Activated T-cell treated with anti-CD3 and anti-CD28 coated beads, Interleukin-2, amount 50 U/mL, for 48 hours (primary cell): ENCODE data around the gene SEC16B.

Source experiments
- DNase-seq, 2 experiments: peaks; one replicate each; pipeline ENCODE4 v3.0.0-alpha.2; 2020

The SEC16B gene

GRCh38 chr1:177941976-177942375 is 27.9 kb downstream of the SEC16B start:
- DNase-seq: no peak

- no peak for DNase-seq
Observed at GRCh38 chr1:177940682-177941081, 29.2 kb downstream of the SEC16B start.

- DNase-seq: no peak
Observed at GRCh38 chr1:177937931-177938330, 31.9 kb downstream of the SEC16B start.

GRCh38 chr1:177937174-177937770 is 32.6 kb downstream of the SEC16B start:
- DNase-seq: no peak

GRCh38 chr1:177935638-177936415 is 34.0 kb downstream of the SEC16B start:
- no peak for DNase-seq

GRCh38 chr1:177934927-177935326 is 34.9 kb downstream of the SEC16B start:
- DNase-seq: no peak

- DNase-seq: no peak
Observed at GRCh38 chr1:177934461-177934860, 35.4 kb downstream of the SEC16B start.

GRCh38 chr1:177933881-177934280 is 36.0 kb downstream of the SEC16B start:
- DNase-seq: no peak

- no peak for DNase-seq
Observed at GRCh38 chr1:177932123-177932522, 37.7 kb downstream of the SEC16B start.

- DNase-seq: no peak
Observed at GRCh38 chr1:177928952-177929351, 40.9 kb downstream of the SEC16B start.

- no peak for DNase-seq
Observed at GRCh38 chr1:177928194-177928593, 41.7 kb downstream of the SEC16B start.

- DNase-seq: no peak
Observed at GRCh38 chr1:177927021-177927596, 42.7 kb downstream of the SEC16B start.

- no peak for DNase-seq
Observed at GRCh38 chr1:177926201-177926600, 43.7 kb downstream of the SEC16B start.

GRCh38 chr1:177925006-177925405 is 44.9 kb downstream of the SEC16B start:
- DNase-seq: no peak

- DNase-seq: no peak
Observed at GRCh38 chr1:177923441-177923840, 46.4 kb downstream of the SEC16B start.

GRCh38 chr1:177922209-177922608 is 47.6 kb downstream of the SEC16B start:
- DNase-seq: no peak

- no peak for DNase-seq
Observed at GRCh38 chr1:177921590-177921989, 48.3 kb downstream of the SEC16B start.

- DNase-seq: no peak
Observed at GRCh38 chr1:177920091-177920490, 49.8 kb downstream of the SEC16B start.

GRCh38 chr1:177915641-177916040 is 54.2 kb downstream of the SEC16B start:
- DNase-seq: no peak

GRCh38 chr1:177914603-177915002 is 55.3 kb downstream of the SEC16B start:
- no peak for DNase-seq

- no peak for DNase-seq
Observed at GRCh38 chr1:177913762-177914540, 55.9 kb downstream of the SEC16B start.

GRCh38 chr1:177912991-177913390 is 56.9 kb downstream of the SEC16B start:
- no peak for DNase-seq

GRCh38 chr1:177909416-177909815 is 60.4 kb downstream of the SEC16B start:
- no peak for DNase-seq

GRCh38 chr1:177907000-177907399 is 62.9 kb downstream of the SEC16B start:
- DNase-seq: no peak
